HG03571 (cell line): ENCODE data around the gene TLCD5.

Experiments
- ATAC-seq: cut with Tn5 transposase; IDR thresholded peaks from one replicate; pipeline ENCODE4 v1.9.1; 2021; ENCODE audit not compliant: unreplicated experiment

The TLCD5 gene

DNA sequence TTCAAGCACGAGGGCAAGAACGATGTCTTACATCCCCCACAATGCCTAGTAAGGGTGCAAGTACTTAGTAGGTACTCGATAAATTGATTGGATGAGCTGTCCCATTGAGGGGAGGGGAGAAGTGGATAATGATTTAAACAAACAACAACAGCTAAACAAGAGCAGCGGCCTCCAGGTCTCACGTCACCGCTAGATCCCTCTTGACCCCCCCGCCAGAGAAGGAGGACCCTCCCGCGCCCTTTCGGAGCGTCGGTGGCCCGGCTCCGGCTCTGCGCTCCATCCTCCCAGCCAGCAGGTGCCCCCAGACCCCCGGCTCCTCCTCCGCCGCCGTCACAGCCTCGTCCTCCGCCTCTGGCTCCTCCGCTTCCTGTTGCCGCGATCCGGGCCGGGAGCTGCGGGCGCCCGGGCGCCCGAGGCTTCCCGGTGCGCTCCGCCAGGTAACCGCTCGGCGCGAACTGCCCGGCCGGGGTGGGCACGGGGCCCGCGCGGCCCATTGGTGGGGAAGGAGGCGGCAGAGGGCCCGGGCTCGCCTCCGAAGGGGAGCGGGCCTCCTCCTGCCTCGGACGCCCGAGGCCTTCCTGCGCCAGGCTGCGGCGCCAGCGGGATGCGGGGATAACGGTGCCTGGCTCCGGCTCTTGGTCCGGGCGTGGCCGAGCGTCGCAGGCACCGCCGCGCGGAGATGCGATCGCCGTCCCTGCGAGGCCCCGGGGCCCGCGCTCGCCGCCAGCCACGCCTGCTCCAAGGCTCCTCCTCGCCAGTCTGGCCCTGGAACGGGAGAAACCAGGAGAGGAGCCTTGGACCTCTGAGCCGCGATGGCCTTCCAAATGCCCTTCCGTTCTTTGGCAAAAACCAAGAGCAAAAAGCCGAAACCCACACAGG is at the start of gene TLCD5:
Gene TLCD5 (plus strand): TSS at position 368 of the 879 bp plus-strand sequence. CDS start 2,143 bp downstream, outside the sequence.
- no peak for ATAC-seq

DNA sequence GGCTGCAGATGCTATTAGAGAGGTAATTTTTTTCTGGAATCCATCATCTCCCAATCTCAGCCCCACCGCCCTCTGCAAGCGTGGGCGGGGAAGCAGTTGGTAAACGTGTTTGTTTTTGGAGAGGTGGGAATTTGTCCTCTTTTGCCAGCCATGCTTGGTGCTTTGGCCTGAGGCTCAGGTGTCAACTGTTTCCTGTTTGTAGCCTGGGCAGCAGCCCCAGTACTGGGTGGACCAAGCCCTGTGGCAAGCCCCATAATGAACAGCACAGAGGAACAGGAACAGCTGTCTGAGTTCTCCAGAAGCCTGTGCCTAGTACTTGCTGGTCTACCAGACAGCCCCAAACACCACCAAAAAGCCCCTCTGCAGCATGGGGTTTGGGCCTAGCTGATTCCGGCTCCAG is 45.6 kb upstream of the TLCD5 start:
- no peak for ATAC-seq

DNA sequence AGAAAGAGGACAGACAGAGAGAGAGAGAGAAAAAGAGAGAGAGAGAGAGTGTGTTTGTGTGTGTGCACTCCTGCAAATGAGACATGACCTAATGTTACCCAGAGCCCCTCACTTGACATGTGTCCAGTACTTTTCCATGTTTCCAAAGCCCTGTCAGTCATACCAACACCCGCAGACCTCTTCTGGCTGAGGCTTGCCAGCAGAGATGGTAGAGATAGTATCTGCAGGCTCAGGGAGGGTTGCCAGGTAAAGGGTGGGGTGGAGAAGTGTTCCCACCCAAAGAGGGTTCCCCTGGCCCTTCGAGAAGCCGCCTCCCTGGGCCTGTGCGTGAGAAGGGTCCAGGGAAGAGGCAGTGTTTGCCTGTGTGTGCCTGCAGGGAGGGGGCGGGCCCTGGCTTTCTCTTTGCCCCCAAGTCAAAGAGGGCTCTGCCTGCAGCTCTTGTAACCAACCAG is 44.5 kb upstream of the TLCD5 start:
- no peak for ATAC-seq

DNA sequence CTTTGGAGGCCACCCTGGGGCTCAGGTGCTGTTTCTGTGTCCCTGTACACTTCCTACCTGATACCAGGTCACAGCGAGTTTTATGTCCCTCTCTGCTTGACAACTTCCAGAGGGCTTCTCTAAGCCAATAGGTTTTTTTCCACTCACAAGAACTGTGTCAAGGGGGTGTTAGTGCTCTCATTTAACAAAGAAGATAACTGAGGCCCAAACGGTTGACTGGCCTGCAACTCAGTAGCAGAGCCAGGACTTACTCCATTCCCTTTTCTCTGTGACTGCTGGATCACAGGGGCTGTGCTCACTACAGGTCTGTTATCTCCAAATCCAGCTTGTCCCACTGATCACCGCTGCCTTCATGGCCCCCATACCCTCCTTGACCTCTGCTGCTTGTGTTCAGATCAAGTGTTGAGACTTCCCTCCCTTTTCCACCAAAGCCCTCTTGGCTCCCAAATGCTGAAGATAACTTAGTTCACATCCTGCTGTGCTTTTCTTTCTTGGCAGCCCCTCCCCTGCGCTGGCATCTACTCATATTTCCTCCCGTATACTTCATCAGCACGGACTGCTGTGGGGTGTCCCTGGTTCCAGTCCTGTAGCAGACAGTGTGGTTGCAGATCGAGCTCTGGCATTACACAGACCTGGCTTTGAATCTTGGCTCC is 43.8 kb upstream of the TLCD5 start:
- ATAC-seq = no peak

DNA sequence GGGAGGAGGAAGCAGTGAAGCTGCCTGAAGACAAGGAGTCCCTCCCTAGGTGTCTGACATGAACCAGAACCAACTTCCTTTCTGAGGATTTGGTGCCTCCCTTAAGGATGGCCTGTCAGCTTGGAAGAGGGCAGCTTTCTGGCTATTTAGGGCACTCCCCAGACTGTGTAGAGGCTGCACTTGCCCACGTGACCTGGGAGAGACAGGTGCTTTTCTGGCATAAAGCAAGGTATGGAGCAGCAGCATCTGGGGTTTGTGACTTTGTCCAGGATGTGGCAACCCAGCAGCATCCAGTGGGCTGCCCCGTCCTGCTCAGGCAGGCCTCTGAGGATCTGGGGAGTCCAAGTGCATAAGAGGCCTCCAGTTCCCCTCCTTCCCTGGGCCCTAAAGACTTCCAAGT is 42.0 kb upstream of the TLCD5 start:
- ATAC-seq = no peak

DNA sequence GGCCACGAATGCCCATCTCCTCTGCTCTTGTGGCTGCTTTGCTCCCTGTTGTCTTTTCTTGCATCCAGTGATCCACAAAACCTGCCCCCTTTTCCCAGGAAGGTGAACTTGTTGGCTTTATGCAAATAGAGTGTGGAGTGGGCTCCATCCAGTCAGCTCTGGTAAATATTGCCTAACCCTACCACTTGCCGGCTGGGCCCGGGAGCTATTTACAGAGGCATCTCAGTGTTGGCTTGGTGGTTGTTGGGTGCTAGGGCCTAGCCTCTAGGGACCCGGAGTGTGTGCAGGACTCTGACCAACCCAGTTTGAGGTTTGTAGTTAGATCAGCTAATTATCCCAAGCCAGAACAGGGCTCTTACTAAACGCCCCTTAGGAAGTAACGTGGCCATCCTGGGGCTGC is 40.8 kb upstream of the TLCD5 start:
- no peak for ATAC-seq

DNA sequence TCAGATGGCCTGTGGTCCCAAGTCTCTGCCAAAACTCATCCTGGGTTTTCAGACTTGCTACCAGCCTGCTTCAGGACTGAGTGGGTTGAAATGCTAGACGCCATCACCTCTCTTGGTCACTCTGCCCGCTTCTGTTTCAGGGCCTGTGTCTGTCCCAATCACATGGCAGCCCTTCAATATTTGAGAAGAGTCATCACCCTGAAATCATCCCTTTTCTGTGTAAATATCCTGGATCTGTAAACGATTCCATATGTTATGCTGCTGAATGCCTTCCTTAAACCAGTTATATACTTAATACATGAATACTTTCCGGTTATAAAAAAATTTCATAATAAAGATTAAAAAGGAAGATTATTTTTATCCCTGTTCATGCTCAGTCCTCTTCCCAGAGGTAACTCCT is 39.8 kb upstream of the TLCD5 start:
- ATAC-seq = no peak

DNA sequence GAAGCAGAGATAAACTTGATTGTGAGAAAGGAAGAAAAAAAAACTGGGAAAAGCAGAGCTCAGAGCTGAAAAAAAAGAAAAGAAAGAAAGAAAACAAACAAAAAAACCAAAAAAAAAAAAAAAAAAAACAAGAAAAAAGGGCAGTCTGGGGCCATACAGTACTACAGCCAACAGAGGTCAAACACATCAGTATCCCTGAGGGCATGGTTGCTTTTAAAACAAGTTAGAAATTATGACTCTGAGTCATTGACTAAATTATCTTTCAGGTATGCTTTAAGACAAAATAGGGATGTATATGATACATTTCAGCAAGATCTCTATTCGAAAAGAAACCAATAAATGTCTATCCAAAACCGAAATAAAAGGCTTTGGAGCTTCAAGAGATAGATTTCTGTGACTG is 37.1 kb upstream of the TLCD5 start:
- no peak for ATAC-seq

DNA sequence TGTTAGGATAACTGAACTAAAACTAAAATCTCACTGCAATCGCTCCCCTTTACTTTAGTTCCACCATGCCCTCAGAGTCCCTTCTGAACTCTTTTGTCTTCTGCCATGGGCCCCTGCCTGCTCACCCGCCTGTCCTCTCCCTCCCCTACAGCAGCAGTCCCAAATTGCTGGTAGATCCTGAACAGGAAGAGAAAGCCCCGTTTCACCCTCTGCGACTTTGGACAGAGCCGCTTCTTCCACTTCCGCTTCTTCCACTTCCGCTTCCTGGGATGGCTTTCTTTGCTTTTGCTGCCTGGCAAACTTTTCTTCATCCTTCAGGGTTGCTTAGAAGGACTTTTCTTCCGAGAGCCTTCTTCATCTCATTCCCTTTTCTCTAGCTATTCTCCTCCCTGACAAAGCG is 35.7 kb upstream of the TLCD5 start:
- no peak for ATAC-seq

DNA sequence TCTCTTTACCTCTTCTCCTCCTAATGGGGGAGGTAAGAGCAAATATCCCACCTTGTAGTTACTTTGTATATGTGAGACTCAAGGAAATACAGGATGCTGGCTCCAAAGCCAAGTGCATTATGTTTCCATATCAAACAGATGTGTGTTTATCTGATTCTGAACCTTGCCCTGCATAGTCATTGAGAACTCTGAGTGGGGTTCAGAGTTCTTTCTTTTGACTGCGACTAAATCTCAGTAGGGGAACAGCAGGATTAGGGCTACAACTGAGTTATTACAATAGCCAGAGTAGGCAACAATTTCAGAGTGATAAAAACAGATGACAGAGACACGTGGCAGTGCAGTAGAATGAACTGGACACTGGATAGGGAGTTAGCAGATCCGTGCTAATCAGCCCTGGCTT is 34.1 kb upstream of the TLCD5 start:
- no peak for ATAC-seq

DNA sequence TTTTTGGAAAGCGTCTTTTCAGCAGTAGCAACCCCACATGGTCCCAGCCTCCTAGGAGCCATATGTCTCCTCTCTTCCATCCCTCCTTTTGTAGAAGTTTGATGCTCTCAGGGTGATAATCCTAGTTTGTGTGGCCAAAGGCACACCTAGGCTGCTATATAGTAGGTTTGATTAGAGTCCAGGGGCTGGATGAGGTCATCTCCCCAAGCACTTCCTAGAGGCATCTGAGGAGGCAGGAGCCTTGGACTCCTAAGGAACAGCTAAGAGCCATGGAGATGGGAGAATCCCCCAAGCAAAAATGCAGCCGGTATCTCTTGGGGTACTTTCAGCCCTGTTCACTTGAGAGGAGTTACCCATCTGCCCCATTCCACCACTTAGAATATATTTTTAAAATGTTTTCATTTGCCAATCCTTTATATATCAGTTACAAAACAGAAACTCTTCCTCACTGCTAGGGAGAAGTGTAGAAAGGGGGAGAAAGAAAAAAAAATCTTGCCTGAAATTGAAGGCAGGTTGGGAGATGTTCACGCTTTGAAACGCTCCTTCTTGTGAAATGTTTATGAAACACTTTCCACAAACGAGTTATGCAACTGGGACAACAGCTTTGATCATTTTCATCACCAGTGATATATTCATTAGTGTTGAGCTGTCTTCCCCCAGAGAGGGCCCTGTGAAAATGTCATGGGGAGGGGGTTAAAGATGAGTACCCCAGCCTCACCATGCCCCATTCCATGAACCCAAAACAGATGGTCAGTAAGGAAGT is 31.9 kb upstream of the TLCD5 start:
- ATAC-seq = no peak

DNA sequence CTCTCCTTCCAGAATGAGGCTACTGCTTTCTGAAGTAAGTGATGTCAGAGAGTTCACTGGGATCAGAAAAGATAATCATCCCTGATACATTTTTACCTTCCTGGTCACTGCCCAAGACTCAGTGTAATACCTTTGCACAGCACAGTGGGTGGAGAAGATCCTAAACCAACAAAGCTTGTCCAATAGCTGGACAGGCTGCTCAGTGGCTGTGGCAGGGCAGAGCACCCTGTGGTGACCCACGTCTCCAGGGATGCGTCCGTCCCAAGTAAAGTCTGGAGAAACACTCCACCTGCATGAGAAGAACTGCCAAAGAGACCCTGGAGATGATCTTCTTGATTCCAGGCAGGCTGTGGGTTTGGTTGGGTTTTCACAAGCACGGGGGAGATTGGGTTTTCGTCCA is 31.0 kb upstream of the TLCD5 start:
- no peak for ATAC-seq

DNA sequence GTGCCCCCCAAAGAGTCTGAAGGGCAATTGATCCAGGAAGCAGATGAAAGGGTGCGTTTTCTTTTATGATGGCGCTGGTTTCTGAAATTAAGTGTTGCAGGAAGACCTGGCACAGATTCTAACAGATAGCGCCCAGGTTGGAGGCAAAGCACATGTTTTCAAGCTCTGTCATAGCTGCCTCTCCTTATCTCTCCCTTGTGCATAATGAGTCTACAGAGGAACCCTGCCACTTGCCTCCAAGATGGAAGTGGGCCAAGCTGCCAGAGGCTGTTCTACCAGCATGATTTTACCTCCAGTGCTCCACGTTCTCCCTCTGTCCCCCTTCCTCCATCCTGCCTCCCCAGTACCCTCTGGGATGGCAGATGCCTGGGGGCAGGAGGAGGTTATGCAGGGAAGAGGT is 30.0 kb upstream of the TLCD5 start:
- no peak for ATAC-seq

DNA sequence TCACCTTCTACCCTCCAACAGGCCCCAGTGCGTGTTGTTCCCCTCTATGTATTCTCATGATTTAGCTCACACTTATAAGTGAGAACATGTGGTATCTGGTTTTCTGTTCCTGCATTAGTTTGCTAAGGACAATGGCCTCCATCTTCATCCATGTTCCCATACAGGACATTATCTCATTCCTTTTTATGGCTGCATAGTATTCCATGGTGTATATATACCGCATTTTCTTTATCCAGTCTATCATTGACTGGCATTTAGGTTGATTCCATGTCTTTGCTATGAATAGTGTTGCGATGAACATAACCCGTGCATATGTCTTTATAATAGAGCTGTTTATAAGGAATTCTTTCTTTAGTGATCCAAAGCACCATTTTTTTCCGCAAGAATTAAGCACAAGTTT is 28.5 kb upstream of the TLCD5 start:
- no peak for ATAC-seq

DNA sequence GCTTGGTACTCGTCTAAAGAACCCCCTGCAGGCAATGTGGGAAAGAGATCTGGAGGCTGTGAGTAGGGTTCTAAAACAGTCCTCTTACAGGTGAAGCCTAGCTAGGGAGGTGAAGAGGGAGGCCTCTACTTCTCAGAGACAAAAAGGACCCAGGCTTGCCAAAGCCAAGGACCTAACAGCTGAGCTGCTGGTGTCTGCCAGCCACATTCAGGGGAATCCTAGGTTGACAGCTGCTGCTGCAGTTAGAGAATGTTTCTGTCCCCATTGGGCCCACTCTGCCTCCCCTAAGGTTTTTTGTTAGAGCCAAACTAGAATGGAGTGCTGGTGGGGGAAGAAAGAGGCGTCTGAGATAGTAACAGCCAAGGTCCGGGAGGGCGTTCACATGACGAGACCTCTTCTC is 26.6 kb upstream of the TLCD5 start:
- ATAC-seq = no peak

DNA sequence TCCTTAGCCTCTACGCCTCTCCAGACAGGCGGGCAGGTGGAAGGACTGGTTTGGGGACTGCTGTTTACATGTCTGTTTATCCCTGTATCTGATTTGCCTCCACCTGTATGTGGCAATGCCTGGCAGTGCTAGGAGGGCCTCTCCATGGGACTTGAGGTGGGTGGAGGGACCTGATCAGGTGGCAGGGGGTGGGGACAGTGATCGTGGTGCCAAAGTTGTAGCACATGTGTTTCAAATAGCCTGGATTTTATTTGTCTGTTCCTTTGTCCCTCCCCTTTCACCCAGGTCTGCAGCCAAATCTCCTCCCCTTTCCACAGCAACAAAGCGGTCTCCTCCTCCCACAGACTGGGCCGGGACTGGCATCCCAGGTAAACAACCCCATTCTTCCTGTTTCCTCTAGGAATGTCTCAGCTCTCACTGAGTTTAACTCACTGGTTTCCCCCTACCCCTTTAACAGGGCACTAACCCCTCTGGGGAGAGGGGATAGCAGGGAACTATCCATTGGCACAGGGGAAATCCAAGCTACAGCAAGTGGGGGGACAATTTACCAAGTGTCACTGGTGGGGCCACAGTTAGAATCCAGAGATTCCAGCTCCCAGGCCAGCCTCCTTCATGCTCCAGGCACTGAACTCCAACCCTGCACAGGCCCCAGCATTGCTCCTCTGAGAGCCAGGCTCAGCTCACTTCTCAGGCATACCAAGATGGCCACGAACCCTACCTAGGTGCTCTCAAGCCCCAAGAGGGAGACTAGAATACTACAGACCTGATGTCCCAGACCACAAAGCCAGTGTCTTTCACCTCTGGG is 22.9 kb upstream of the TLCD5 start:
- ATAC-seq = no peak

DNA sequence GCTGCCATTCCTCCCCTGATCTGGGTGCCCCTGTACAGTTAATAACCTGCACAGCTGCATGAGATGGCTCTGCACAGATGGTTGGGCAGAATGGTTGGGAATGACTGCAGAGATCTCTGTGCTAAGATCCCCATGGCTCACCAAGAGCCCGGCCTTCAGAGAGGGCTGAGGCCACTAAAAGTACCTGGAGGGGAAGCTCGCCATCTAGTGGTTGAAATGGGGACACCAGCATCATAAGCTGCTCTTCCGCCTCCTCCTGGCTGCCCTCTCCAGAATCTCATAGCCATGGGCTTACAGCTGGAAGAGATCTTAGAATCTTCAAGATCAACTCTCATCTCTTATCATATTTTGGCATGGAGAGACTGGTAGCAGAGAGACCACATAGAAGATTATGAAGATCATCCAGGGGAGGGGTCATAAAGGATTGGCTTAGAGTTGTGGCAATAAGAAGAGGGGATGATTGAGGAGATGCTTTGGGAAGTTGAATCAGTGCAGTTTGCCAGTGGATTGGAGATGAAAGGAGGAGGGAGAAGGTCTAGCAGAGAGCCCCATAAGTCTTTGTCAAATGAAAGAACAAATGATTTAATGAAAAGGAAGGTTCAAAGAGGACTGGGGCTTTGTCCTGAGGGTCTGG is 22.0 kb upstream of the TLCD5 start:
- no peak for ATAC-seq

DNA sequence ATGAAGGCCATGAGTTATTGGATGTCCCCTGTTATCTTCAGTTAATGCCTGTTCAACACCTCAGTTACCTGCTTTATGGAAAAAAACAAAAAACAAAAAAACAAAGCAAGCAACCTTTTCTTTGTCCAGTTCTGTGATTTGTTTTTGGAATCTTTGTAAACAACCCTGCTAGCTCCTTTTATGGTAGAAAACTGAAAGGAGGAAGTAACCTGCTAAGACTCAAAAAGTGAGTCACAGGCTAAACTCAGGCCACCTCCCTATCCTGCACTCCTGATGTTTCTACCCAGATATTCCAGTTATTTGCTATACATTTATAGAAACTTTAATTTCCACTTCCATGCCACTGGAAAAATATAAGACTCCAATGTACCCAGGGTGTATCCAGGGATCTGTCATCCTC is 20.6 kb upstream of the TLCD5 start:
- no peak for ATAC-seq

DNA sequence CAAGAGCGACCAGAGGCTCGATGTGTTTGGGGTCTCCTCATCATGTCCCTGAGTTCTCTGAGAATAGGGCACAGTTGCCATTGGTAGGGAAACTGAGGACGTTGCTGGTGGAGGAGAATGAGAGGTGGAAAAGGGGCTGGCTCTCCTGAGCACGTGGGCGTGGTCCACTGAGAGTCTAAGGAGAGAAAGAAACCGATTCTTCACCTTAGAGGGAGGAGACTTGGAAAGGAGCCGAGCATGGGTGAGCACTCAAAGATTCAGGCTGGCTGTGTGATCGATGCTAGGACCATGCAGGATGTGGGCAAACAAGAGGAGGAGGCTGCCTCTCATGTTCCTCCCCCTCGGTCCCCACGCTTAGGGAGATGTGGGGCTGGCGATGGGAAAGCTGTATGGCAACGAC is 19.8 kb upstream of the TLCD5 start:
- no peak for ATAC-seq

DNA sequence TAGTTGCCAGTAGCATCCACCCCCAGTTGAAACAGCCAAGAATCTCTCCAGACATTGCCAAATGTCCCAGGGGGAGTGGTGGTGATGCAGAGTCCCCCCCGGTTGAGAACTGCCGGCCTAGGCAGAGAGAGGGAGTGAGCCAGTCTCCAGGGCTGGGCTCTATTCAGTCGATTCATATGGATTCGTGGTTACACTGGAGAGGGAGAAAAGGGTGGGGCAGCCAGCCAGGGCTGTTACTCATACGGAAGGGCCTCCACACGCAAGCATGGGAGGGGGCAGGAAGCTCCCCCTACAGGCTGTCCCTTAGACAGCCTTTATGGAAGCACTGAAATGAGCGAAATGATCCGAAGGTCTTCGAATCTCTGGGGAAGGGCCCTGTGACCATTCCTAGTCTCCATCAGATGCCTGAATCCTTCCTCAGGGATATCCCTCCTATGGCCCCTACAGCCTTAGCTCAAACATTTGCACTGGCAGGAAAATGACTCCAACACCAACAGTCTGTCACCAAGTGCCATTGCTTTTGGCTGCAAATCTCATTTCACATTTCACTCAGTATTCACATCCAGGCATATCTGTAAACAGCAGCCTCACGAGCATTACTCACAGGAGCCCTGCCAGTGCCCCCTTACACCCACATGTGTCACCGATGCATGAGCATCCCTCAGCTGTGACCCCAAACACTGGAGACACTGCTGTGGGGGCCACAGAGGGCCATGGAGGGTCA is 18.4 kb upstream of the TLCD5 start:
- no peak for ATAC-seq
